ENCODE results near the gene PCDHGA3.

PCDHGA3 gene

GRCh38 chr5:141362719-141363118, 19.1 kb downstream of the PCDHGA3 start:
- DNase-seq, result no peak
- no peak for TF ChIP-seq CTCF (IDR thresholded peaks at IDR 0.05; ENCODE audit: borderline replicate concordance, extremely low read depth, low read length, poor library complexity, severe bottlenecking)
- TF ChIP-seq EZH2 (IDR thresholded peaks at IDR 0.05; ENCODE audit: borderline replicate concordance, low read depth, low read length, severe bottlenecking), result no peak
- no peaks in the 10 kb centered on the region for H3K36me3 ChIP-seq (ENCODE audit: insufficient read depth, low read length)
- H3K4me1 ChIP-seq (ENCODE audit: insufficient read depth, low read length), result peaks cover 3% of the 10 kb centered on the region; the same call in 1 of the 2 replicates
- H3K27ac ChIP-seq (ENCODE audit: low read length), result no peak overlapping the region
- H3K9me3 ChIP-seq (ENCODE audit: insufficient read depth, low read length, severe bottlenecking), result no peaks in the 10 kb centered on the region
- no peak overlapping the region for H3K4me3 ChIP-seq (ENCODE audit: low read depth in 1 of 2, low read length in 2 of 2)
- H3K27me3 ChIP-seq (ENCODE audit: insufficient read depth, low read length, poor library complexity), result no peaks in the 10 kb centered on the region
- H3K9ac ChIP-seq (ENCODE audit: low read depth, low read length), result no peak overlapping the region
- H3K79me2 ChIP-seq (ENCODE audit: insufficient read depth, low read length), result no peaks in the 10 kb centered on the region
- ATAC-seq (ENCODE audit: insufficient read depth, low read depth), result no peak
- no peak overlapping the region for H2AFZ ChIP-seq (ENCODE audit: low read depth, low read length)
- H4K20me1 ChIP-seq (ENCODE audit: insufficient read depth, low read length), result no peaks in the 10 kb centered on the region
- H3K4me2 ChIP-seq (ENCODE audit: insufficient read depth, low read length), result no peak overlapping the region

GRCh38 chr5:141363952-141364660, 20.5 kb downstream of the PCDHGA3 start, which contains the start of gene PCDHGA5:
Gene PCDHGA5, plus strand, starts transcription at chr5:141364162. Its CDS starts 169 bp downstream, at chr5:141364331.
- peaks cover 3% of the 10 kb centered on the region; the same call in 1 of the 2 replicates for H3K4me1 ChIP-seq (ENCODE audit: insufficient read depth, low read length)
- no peaks in the 10 kb centered on the region for H4K20me1 ChIP-seq (ENCODE audit: insufficient read depth, low read length)
- no peak within 1 kb of the TSS for H3K4me2 ChIP-seq (ENCODE audit: insufficient read depth, low read length)
- H3K79me2 ChIP-seq (ENCODE audit: insufficient read depth, low read length), result no peaks in the 10 kb centered on the region
- no peaks in the 10 kb centered on the region for H3K36me3 ChIP-seq (ENCODE audit: insufficient read depth, low read length)
- H3K9ac ChIP-seq (ENCODE audit: low read depth, low read length), result no peak within 1 kb of the TSS
- no peak within 1 kb of the TSS for H2AFZ ChIP-seq (ENCODE audit: low read depth, low read length)
- peak; percentile 8 for TF ChIP-seq CTCF (IDR thresholded peaks at IDR 0.05; ENCODE audit: borderline replicate concordance, extremely low read depth, low read length, poor library complexity, severe bottlenecking)
- TF ChIP-seq EZH2 (IDR thresholded peaks at IDR 0.05; ENCODE audit: borderline replicate concordance, low read depth, low read length, severe bottlenecking), result no peak
- no peak within 1 kb of the TSS for H3K27ac ChIP-seq (ENCODE audit: low read length)
- H3K27me3 ChIP-seq (ENCODE audit: insufficient read depth, low read length, poor library complexity), result no peaks in the 10 kb centered on the region
- ATAC-seq (ENCODE audit: insufficient read depth, low read depth), result no peak
- H3K4me3 ChIP-seq (ENCODE audit: low read depth in 1 of 2, low read length in 2 of 2), result no peak within 1 kb of the TSS
- no peaks in the 10 kb centered on the region for H3K9me3 ChIP-seq (ENCODE audit: insufficient read depth, low read length, severe bottlenecking)
- DNase-seq, result no peak

GRCh38 chr5:141366016-141366896, 22.6 kb downstream of the PCDHGA3 start:
- no peaks in the 10 kb centered on the region for H3K36me3 ChIP-seq (ENCODE audit: insufficient read depth, low read length)
- no peak for TF ChIP-seq EZH2 (IDR thresholded peaks at IDR 0.05; ENCODE audit: borderline replicate concordance, low read depth, low read length, severe bottlenecking)
- TF ChIP-seq CTCF (IDR thresholded peaks at IDR 0.05; ENCODE audit: borderline replicate concordance, extremely low read depth, low read length, poor library complexity, severe bottlenecking), result no peak
- no peak for DNase-seq
- no peak overlapping the region for H3K27ac ChIP-seq (ENCODE audit: low read length)
- H3K9me3 ChIP-seq (ENCODE audit: insufficient read depth, low read length, severe bottlenecking), result no peaks in the 10 kb centered on the region
- peaks cover 4% of the 10 kb centered on the region for H3K27me3 ChIP-seq (ENCODE audit: insufficient read depth, low read length, poor library complexity)
- no peak for ATAC-seq (ENCODE audit: insufficient read depth, low read depth)
- no peaks in the 10 kb centered on the region for H3K4me1 ChIP-seq (ENCODE audit: insufficient read depth, low read length)
- H3K79me2 ChIP-seq (ENCODE audit: insufficient read depth, low read length), result no peaks in the 10 kb centered on the region
- H3K9ac ChIP-seq (ENCODE audit: low read depth, low read length), result no peak overlapping the region
- H3K4me3 ChIP-seq (ENCODE audit: low read depth in 1 of 2, low read length in 2 of 2), result no peak overlapping the region
- no peak overlapping the region for H3K4me2 ChIP-seq (ENCODE audit: insufficient read depth, low read length)
- no peak overlapping the region for H2AFZ ChIP-seq (ENCODE audit: low read depth, low read length)
- H4K20me1 ChIP-seq (ENCODE audit: insufficient read depth, low read length), result no peaks in the 10 kb centered on the region
